Embryonic facial prominence (tissue), 1 donor: ENCODE measurements around the gene RLN2.
"Not testable (repeated sequence)": the region's sequence is repeated elsewhere in the genome, so short reads cannot be mapped to it uniquely, and the experiment has no call there.

ENCODE experiments used
- DNase-seq: peaks from one replicate; pipeline ENCODE4 v3.0.0-alpha.2; 2016; ENCODE audit errors: extremely low spot score

RLN2 gene, protein sequence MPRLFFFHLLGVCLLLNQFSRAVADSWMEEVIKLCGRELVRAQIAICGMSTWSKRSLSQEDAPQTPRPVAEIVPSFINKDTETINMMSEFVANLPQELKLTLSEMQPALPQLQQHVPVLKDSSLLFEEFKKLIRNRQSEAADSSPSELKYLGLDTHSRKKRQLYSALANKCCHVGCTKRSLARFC

DNA sequence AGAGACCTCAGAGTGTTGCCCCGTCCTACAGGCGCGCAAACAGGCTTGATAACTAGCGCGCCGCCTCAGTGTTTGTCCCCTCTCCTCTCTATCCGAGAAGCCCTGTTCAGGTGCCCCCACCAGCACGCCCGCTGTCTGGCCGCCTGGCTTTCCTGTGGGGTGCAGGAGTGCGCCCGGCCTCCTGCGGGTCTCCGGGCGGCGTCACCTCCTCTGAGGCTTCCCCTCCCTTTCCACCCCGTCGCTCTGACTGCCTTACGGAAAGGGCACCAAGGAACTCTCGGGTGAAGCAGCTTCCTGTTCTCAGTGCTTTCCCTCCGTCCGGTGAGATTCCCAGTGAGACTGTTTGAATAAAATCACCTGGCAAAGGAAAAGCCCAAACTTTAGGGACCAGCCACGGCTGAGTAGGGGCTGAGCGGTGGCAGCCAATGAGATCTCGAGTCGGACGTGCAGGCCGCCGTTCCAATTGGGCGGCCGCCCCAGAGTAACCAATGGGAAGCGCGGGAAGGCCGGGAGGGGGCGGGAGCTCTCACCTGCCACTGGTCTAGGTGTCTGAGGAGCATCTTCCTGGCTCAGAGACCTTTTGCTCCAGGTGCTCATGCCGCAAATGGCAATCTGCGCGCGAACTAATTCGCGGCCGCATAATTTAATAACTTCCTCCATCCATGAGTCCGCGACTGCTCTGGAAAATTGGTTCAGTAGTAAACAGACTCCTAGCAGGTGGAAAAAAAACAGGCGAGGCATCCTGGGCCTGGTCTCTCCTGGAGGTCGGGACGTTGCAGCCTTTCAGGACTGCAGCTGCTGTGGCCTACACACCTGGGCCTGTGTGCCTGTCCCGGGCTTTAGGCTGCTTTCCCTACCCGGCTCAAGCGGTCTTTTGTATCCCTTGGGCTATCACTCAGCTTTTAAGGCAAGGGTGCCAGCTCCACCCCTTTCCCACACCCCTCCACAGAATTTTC lies at the start of gene RLN2:
TSS of gene RLN2 (minus strand) at position 877 of the 956 bp plus-strand sequence. CDS start at position 741, 136 bp downstream.
- DNase-seq = not testable (repeated sequence)

DNA sequence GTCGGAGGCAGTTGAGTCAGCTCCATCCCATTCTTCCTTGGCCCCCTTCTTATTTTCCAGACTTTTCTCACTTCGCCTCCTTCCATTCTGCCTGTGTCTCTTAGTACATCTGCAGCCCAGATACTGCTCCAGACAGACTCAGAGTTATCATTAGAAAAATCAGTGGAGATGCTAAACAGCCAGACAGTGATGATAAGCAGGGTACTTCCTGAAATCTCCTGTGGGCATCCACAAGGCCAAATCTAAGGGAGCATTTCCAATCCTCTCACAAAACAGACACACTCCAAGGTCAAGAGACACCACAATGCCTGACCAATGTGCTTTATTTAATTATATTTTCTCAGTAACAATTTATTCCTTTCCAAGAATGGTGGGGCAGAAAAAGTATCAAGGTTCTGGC lies 49.7 kb upstream of the RLN2 start:
- no peak for DNase-seq

DNA sequence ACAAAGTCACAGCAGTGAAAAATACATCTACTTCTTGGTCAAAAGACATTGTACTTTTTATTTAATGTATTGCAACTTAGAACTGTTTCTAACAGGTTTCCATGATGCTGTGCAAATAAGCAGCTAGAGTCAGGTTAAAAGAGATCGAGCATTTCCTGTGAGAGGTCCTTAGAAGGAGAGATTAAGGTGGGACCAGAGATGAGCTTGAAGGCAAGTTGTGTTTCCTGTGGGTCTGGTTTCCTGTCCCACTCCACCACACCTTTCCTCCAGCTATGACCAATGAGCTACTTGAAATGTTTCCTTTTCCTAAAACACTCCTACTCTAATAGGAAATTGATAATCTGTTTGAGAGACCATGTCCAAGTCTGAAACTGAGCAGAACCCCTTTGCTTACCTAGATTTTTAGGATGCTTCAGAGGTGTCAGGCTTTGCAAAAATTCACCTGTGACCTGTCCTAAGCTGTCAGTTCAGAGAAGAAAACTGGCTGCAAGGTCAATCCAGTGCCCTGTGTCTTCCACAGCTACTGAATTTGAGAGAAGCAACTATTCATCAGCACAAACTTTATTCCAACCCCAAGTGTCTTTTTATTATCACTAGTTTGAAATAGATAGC lies 48.2 kb upstream of the RLN2 start:
- no peak for DNase-seq

DNA sequence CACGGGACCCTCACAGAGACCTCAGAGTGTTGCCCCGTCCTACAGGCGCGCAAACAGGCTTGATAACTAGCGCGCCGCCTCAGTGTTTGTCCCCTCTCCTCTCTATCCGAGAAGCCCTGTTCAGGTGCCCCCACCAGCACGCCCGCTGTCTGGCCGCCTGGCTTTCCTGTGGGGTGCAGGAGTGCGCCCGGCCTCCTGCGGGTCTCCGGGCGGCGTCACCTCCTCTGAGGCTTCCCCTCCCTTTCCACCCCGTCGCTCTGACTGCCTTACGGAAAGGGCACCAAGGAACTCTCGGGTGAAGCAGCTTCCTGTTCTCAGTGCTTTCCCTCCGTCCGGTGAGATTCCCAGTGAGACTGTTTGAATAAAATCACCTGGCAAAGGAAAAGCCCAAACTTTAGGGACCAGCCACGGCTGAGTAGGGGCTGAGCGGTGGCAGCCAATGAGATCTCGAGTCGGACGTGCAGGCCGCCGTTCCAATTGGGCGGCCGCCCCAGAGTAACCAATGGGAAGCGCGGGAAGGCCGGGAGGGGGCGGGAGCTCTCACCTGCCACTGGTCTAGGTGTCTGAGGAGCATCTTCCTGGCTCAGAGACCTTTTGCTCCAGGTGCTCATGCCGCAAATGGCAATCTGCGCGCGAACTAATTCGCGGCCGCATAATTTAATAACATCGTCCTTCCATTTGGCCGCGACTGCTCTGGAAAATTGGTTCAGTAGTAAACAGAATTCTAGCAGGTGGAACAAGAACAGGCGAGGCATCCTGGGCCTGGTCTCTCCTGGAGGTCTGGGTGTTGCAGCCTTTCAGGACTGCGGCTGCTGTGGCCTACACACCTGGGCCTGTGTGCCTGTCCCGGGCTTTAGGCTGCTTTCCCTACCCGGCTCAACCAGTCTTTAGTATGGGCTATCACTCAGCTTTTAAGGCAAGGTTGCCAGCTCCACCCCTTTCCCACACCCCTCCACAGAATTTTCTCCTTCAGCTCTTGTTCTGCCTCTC lies 34.8 kb upstream of the RLN2 start, which contains the start of gene RLN1:
TSS of gene RLN1 (minus strand) at position 885 of the 990 bp plus-strand sequence. CDS start at position 755, 130 bp downstream.
- not testable (repeated sequence) for DNase-seq

DNA sequence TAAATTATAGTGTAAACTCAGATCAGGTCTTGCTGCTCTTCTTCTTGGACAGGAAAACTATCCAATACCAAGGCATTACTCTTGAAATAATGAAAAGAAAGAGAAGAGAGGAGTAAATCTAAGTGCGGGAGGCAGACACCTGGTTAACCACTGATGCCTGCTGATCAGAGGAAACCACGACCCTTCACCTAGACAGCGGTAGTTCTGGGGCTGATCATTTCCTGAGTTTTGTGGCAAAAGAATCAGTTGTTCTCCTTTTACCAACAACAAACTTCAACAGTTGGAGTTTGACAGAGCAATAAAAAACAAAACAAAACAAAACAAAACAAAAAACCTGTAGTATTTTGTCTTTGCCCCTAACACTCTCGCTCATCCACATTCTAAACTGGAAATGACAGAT lies 32.2 kb upstream of the RLN2 start:
- DNase-seq = no peak

DNA sequence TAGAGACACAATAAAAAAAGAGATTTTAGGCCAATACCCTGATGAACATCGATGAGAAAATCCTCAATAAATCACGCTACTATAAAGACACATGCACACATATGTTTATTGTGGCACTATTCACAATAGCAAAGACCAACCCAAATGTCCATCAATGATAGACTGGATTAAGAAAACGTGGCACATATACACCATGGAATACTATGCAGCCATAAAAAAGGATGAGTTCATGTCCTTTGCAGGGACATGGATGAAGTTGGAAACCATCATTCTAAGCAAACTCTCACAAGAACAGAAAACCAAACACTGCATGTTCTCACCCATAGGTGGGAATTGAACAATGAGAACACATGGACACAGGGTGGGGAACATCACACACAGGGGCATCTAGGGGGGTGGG lies 26.8 kb upstream of the RLN2 start:
- not testable (repeated sequence) for DNase-seq

DNA sequence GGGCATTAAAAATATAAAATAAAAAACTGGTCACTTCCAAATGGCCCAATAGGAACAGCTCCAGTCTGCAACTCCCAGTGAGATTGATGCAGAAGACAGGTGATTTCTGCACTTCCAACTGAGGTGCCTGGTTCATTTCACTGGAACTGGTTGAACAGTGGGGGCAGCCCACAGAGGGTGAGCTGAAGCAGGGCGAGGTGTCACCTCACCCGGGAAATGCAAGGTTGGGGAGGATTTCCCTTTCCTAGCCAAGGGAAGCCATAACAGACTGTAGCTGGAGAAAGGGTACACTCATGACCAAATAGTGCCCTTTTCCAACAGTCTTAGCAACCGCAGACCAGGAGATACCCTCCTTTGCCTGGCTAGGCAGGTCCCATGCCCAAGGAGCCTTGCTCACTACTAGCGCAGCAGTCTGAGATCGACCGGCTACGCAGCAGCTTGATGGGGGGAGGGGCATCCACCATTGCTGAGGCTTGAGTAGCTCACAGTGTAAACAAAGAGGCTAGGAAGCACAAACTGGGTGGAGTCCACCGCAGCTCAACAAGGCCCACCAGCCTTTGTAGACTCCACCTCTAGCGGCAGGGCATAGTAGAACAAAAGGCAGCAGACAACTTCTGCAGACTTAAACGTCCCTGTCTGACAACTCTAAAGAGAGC lies 22.5 kb upstream of the RLN2 start:
- DNase-seq = no peak

DNA sequence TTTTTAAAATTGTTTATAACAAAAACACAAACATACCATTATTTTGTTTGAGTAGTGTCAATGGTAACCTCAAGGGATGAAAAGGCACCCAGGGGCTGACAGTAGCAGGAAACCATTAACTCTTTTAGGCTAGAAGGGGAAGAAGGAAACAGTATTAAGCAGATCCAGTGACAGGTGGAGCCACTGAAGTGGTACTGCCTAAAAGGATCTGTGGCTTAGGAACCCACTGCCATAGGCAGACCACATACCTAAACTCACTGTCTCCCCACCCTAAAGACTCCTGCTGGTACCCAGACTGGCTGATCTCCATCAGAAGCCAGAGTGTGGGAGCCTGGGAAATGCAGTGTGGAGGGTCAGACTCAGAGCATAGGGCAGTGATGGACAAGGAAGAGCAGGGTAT lies 21.7 kb upstream of the RLN2 start:
- DNase-seq = no peak

DNA sequence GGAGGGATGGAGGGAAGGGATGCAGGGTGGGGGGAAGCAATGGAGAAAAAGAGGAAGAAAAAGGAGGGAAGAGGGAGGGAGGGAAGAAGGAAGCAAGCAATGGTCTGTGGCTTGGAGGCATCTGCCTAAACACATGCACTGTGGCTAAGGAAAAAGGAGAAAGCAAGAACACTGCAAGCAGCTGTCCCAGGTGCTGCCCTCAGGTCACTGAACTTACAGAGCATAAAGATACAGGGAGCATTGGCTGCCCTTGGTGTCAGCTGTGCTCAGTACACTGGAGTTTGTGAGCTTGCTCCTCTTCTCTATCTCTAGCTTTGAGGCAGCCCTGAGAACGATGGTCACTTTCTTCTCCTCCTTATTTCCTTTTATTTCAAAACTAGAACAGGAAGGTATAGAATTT lies 17.1 kb upstream of the RLN2 start:
- DNase-seq = not testable (repeated sequence)

DNA sequence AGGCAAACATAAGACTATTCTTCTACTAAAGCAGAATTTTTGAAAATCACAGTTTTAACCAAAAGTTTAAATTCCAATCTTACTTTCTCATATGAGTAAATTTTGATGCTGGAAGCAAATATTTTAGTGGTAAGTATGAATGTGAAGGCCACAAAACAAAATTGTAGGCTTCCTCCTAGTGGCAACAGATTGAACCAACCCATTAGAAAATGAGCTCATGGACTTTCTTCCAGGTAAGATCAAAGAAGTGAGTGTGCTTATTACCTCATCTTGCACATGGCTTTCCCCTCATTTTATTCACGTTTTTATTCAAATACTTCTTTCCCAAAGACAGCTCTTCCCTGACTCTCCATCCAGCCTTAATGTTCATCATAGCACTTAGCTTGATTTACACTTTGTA lies 16.5 kb upstream of the RLN2 start:
- DNase-seq = no peak

DNA sequence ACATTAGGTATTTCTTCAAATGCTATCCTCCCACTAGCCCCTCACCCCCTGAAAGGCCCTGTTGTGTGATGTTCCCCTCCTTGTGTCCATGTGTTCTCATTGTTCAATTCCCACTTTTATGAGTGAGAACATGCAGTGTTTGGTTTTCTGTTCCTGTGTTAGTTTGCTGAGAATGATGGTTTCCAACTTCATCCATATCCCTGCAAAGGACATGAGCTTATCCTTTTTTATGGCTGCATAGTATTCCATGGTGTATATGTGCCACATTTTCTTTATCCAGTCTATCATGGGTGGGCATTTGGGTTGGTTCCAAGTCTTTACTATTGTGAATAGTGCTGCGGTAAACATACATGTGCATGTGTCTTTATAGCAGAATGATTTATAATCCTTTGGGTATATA lies 11.9 kb upstream of the RLN2 start:
- DNase-seq = not testable (repeated sequence)

DNA sequence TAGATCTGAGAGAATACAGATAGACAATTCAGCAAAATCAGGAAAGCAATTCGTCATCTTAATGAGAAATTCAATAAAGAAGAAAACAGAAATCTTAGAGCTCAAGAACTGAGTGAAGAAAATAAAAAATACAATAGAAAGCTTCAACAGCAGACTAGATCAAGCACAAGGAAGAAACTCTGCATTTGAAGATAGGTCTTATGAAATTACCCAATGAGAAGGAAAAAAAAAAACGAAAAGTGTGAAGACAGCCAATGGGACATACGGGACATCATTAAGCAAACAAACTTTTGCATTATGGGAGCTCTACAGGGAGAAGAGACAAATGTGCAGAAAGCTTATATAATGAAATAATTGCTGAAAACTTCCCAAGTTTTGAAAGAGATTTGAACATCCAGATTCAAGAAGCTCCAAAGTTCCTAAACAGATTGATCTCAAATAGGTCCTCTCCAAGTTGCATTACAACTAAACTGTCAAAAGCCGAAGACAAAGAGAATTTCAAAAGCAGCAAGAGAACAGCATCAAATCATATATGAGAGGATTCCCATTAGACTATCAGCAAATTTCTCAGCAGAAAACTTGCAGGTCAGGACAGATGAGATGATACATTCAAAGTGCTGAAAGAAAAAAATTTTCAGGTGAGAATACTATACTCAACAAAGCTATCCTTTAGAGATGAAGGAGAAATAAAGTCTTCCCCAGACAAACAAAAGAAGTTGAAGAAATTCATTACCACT lies 10.8 kb upstream of the RLN2 start:
- DNase-seq = no peak

DNA sequence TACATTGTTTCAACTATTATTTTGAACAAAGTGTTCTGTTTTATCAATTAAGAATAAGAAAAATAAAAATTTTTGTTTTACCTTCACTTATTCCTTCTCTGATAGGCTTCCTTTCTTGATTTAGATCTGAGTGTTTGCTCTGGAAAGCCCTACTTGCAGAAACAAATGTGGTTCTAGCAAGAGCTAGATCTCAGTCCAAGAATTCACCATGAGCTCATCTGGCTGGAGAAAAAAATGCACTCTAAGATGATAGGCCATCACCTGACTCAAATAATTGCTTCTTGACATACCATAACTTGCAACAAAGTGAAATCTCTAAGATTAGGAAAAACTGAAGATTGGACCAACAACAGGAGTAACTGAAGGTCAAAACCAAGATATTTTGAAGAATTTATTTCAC lies 6.3 kb upstream of the RLN2 start:
- no peak for DNase-seq

DNA sequence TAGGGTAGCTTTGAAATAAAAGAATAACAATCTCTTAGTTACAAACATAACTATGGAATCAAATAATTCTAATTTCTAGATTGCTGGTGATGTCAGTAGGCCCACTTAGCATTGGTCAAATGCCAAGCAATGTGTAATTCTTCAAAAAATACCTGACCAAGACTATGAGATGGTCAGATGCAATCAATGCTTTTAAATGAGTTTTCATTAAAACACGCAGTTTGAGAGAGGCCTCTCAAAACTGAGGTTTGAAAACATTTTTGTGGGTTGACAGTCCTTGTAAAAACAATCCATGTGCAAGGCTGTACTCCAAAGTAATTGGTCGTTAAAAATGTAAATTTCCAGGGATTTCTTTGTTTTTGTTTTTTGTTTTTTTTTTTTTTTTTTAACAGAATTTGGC lies 1.2 kb upstream of the RLN2 start:
- no peak for DNase-seq

DNA sequence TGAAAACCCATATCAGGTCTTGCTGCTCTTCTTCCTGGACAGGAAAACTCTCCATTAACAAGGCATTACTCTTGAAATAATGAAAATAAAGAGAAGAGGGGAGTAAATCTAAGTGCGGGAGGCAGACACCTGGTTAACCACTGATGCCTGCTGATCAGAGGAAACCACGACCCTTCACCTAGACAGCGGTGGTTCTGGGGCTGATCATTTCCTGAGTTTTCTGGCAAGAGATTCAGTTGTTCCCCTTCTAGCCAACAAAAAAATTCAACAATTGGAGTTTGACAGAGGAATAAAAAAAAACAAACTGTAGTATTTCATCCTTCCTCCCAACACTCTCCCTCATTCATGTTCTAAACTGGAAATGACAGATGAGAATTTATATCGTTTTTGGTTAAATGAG lies 3.0 kb downstream of the RLN2 start:
- DNase-seq = no peak

DNA sequence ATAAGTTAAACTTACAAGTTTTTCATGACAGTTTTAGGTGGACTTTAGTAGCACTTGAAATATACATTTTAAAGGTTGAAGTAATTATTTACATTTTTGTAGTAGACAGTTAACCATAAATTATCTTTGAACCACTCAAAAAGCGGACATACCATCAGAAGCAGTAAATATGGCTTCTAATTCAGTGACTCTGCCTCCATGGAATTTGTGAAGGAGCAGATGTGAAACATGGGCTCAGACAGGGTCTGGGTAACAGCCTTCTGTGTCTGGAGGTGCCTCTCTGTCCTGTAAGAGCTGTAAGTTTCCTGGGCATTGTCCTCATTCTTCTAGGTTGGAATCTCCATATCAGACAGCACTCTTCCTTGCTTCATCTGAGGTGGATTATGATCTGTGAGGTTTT lies 12.4 kb downstream of the RLN2 start:
- no peak for DNase-seq

DNA sequence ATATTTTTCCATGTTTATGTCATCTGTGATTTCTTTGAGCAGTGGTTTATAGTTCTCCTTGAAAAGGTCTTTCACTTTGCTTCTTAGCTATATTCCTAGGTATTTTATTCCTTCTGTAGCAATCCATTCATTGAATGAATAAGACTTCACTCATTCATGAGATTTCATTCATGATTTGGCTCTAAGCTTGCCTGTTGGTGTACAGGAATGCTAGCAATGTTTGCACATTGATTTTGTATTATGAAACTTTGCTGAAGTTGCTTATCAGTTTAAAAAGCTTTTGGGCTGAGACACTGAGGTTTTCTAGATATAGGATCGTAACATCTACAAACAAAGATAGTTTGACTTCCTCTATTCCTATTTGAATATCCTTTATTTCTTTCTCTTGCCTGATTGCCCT lies 15.9 kb downstream of the RLN2 start:
- no peak for DNase-seq

DNA sequence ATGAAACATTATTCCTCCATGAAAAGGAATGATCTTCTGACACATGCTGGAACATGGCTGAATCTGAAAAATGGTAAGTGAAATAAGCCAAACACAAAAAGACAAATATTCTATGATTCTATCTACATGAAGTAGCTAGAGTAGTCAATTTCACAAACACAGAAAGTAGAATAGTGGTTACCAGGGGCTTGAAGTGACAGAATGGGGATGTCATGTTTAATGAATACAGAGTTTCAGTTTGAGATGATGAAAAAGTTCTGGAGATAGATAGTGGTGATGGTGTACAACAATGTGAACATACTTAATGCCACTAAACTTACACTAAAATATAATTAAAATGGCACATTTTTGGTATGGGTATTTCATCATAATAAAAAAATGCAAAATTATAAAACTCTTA lies 18.3 kb downstream of the RLN2 start:
- DNase-seq = no peak

DNA sequence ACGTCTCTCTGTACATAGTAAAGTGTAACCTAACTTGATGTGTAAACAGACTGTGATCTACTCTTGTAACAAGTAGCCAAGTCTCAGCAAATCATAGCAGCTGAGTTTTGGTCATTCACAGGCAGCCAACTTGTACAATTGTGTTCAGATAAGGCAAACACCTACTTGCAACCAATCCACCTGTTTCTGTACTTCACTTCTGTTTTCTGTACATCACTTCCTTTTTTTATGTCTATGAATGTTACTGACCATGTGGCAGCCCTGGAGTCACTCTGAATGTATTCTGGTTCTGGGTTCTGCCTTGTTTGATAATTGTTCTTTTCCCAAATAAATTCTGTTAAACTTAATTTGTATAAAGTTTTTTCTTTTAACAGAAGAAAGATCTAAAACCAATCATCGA lies 26.0 kb downstream of the RLN2 start:
- DNase-seq = no peak

DNA sequence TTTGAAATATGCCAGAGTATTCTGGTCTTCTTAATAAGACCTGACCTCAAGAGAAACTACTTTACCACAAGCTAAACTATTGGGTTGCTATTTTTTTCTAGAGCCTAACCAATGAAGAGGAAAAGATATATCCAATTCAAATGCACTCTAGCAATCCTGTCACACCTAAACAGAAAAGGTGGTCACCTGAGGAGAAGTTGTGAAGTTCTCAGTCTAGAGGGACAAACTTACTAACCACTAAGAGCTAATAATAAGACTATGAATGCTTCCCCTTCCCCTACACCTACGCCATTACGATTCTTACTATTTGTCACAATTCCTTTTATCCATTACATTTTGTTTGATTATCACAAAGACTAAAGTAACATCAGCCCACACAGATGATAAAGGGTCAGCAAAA lies 29.7 kb downstream of the RLN2 start:
- no peak for DNase-seq
